Panc1 (cell line): ENCODE results near the gene NTM.

Experiments used
- CTCF ChIP-seq: fragments of 450-650 bp; IDR thresholded peaks from 2 replicates; pipeline ENCODE4 v1.5.1; 2017; ENCODE audit warnings: mild to moderate bottlenecking
- POLR2AphosphoS5 ChIP-seq: IDR thresholded peaks from 2 replicates; pipeline ENCODE4 v1.6.1; 2012; ENCODE audit warnings: mild to moderate bottlenecking, low read depth, low read length, moderate library complexity
- REST ChIP-seq, 2 experiments: IDR thresholded peaks; 2 replicates each; pipeline ENCODE4 v1.6.1; 2011 to 2012; ENCODE audit warnings: low read depth in 2 of 2, control low read depth in 1 of 2, low read length in 1 of 2, mild to moderate bottlenecking in 1 of 2, moderate library complexity in 1 of 2; ENCODE audit not compliant: insufficient read depth in 1 of 2

- TF ChIP-seq CTCF (no peak), REST (IDR thresholded peaks at IDR 0.05; ENCODE audit: insufficient read depth in 1 of 2, low read depth in 2 of 2, low read length in 1 of 2) (no peak), POLR2AphosphoS5 (no peak)
Observed at GRCh38 chr11:131392528-131393255, 22.3 kb downstream of the NTM start.
